Activated T-helper 2 cell treated with anti-CD3 and anti-CD28 coated beads, Interferon-gamma antibody, Interleukin-2, Interleukin-4, amounts not matched to agents 10 μg/mL and 5 μg/mL and 100 μg/mL, durations not matched to agents 14 hours and 24 hours and 36 hours (primary cell): ENCODE measurements around the gene DDX28. TPM values are rescaled to one million over a fixed set of nuclear protein-coding genes. Genes with fewer than 3 reads are reported as not detected.
A peak's percentile ranks its signal among the peaks of the same experiment; 100 is the strongest.
"Not testable (repeated sequence)": the region's sequence is repeated elsewhere in the genome, so short reads cannot be mapped to it uniquely, and the experiment has no call there.

Experiments
- DNase-seq: peaks from one replicate; pipeline ENCODE4 v3.0.0; 2021; ENCODE audit warnings: low spot score
- H3K27ac Mint-ChIP-seq: one replicate; pipeline ENCODE4 v1.8.0; 2021; ENCODE audit warnings: mixed read lengths
- H3K27me3 Mint-ChIP-seq: one replicate; pipeline ENCODE4 v1.8.0; 2021; ENCODE audit warnings: low read depth, mixed read lengths
- H3K36me3 Mint-ChIP-seq: one replicate; pipeline ENCODE4 v1.8.0; 2021; ENCODE audit warnings: low read depth, mixed read lengths
- H3K4me1 Mint-ChIP-seq: one replicate; pipeline ENCODE4 v1.8.0; 2021; ENCODE audit warnings: low read depth, mixed read lengths
- H3K4me3 Mint-ChIP-seq: one replicate; pipeline ENCODE4 v1.8.0; 2021; ENCODE audit warnings: low read depth, mild to moderate bottlenecking, moderate library complexity, mixed read lengths
- H3K9me3 Mint-ChIP-seq: one replicate; pipeline ENCODE4 v1.8.0; 2021; ENCODE audit warnings: mixed read lengths
- intact Hi-C: fragments of 100-400 bp; cut with micrococcal nuclease; formaldehyde crosslinking; loops from one replicate; pipeline ENCODE4 v1.15.1; 2023
- total RNA-seq: library from RNA; stranded (reverse); gene quantifications from 2 replicates; pipeline ENCODE4 v1.2.3, GENCODE V29; 2022

DDX28 gene
- total RNA-seq, 1 donor from 2014 or later: 19.3 TPM

GRCh38 chr16:67998779-67999688 lies 24.0 kb downstream of the DDX28 start, which contains the start of gene DPEP2:
TSS of gene DPEP2 (minus strand) at chr16:67999484. CDS start at chr16:67993212, 6,272 bp downstream.
- peaks cover 41% of the 10 kb centered on the region for H3K4me1 Mint-ChIP-seq
- H3K27ac Mint-ChIP-seq: peak within 1 kb of the TSS; percentile 90
- H3K36me3 Mint-ChIP-seq, H3K9me3 Mint-ChIP-seq, H3K27me3 Mint-ChIP-seq: not testable (repeated sequence)
- DNase-seq: peak; percentile 31
- peak within 1 kb of the TSS; percentile 66 for H3K4me3 Mint-ChIP-seq
- intact Hi-C loops: loop anchor here (2.0 to 5.0 kb wide), 2 partner anchors 24 to 83 kb away; partner anchors contain the start of genes DDX28 and DUS2

- H3K4me3 Mint-ChIP-seq, H3K27me3 Mint-ChIP-seq, DNase-seq, H3K36me3 Mint-ChIP-seq, H3K9me3 Mint-ChIP-seq: not testable (repeated sequence)
- Mint-ChIP-seq H3K27ac (peak overlapping the region; percentile 90), H3K4me1 (peaks cover 47% of the 10 kb centered on the region)
- intact Hi-C loops: loop anchor here (2.0 to 5.0 kb wide), 2 partner anchors 24 to 84 kb away; partner anchors contain the start of genes DDX28 and DUS2
Measured at GRCh38 chr16:67998231-67998778, 24.7 kb downstream of the DDX28 start.

GRCh38 chr16:67996666-67997065 lies 26.4 kb downstream of the DDX28 start:
- Mint-ChIP-seq H3K4me3 (no peak overlapping the region), H3K27ac (peak overlapping the region; percentile 68), H3K4me1 (peaks cover 52% of the 10 kb centered on the region), H3K36me3 (no peaks in the 10 kb centered on the region), H3K9me3 (no peaks in the 10 kb centered on the region), H3K27me3 (no peaks in the 10 kb centered on the region)
- DNase-seq: no peak
- intact Hi-C loops: loop anchor here (5.0 kb wide), 1 partner anchor 86 kb away; no protein-coding TSS in a partner anchor

GRCh38 chr16:67995423-67995822 lies 27.6 kb downstream of the DDX28 start:
- no peak for DNase-seq
- no peaks in the 10 kb centered on the region for H3K27me3 Mint-ChIP-seq
- intact Hi-C loops: loop anchor here (5.0 kb wide), 1 partner anchor 87 kb away; no protein-coding TSS in a partner anchor
- no peaks in the 10 kb centered on the region for H3K9me3 Mint-ChIP-seq
- H3K27ac Mint-ChIP-seq: peak overlapping the region; percentile 77
- H3K4me3 Mint-ChIP-seq: no peak overlapping the region
- H3K4me1 Mint-ChIP-seq: peaks cover 49% of the 10 kb centered on the region
- no peaks in the 10 kb centered on the region for H3K36me3 Mint-ChIP-seq

GRCh38 chr16:67994040-67994408 lies 29.0 kb downstream of the DDX28 start:
- DNase-seq, H3K9me3 Mint-ChIP-seq, intact Hi-C loops, H3K36me3 Mint-ChIP-seq, H3K27me3 Mint-ChIP-seq: not testable (repeated sequence)
- peak overlapping the region; percentile 79 for H3K4me3 Mint-ChIP-seq
- H3K27ac Mint-ChIP-seq: peak overlapping the region; percentile 99
- peaks cover 35% of the 10 kb centered on the region for H3K4me1 Mint-ChIP-seq

GRCh38 chr16:67993207-67994039 lies 29.6 kb downstream of the DDX28 start:
- Mint-ChIP-seq H3K4me3 (peak overlapping the region; percentile 79), H3K27ac (peak overlapping the region; percentile 99), H3K36me3 (no peaks in the 10 kb centered on the region), H3K4me1 (peaks cover 30% of the 10 kb centered on the region), H3K9me3 (no peaks in the 10 kb centered on the region), H3K27me3 (no peaks in the 10 kb centered on the region)
- intact Hi-C loops: loop anchor here (1.0 kb wide), 3 partner anchors 9 to 71 kb away; no protein-coding TSS in a partner anchor
- peak; percentile 80 for DNase-seq

- no peaks in the 10 kb centered on the region for H3K27me3 Mint-ChIP-seq
- H3K4me1 Mint-ChIP-seq: peaks cover 30% of the 10 kb centered on the region
- no peak overlapping the region for H3K4me3 Mint-ChIP-seq
- intact Hi-C loops: loop anchor here (1.0 kb wide), 3 partner anchors 8 to 72 kb away; no protein-coding TSS in a partner anchor
- no peaks in the 10 kb centered on the region for H3K36me3 Mint-ChIP-seq
- DNase-seq: no peak
- H3K9me3 Mint-ChIP-seq: no peaks in the 10 kb centered on the region
- peak overlapping the region; percentile 69 for H3K27ac Mint-ChIP-seq
Measured at GRCh38 chr16:67992661-67993206, 30.3 kb downstream of the DDX28 start.

GRCh38 chr16:67990018-67990386 lies 33.0 kb downstream of the DDX28 start:
- H3K4me1 Mint-ChIP-seq: peaks cover 18% of the 10 kb centered on the region
- H3K9me3 Mint-ChIP-seq: no peaks in the 10 kb centered on the region
- no peaks in the 10 kb centered on the region for H3K27me3 Mint-ChIP-seq
- peak overlapping the region; percentile 1 for H3K27ac Mint-ChIP-seq
- intact Hi-C loops: no loop called here
- DNase-seq: no peak
- no peak overlapping the region for H3K4me3 Mint-ChIP-seq
- H3K36me3 Mint-ChIP-seq: no peaks in the 10 kb centered on the region

- H3K4me3 Mint-ChIP-seq: no peak overlapping the region
- H3K9me3 Mint-ChIP-seq: no peaks in the 10 kb centered on the region
- no peak for DNase-seq
- H3K36me3 Mint-ChIP-seq: no peaks in the 10 kb centered on the region
- intact Hi-C loops: no loop called here
- no peaks in the 10 kb centered on the region for H3K27me3 Mint-ChIP-seq
- H3K27ac Mint-ChIP-seq: no peak overlapping the region
- H3K4me1 Mint-ChIP-seq: peaks cover 17% of the 10 kb centered on the region
Measured at GRCh38 chr16:67989322-67990017, 33.6 kb downstream of the DDX28 start.

GRCh38 chr16:67988675-67989074 lies 34.4 kb downstream of the DDX28 start:
- no peaks in the 10 kb centered on the region for H3K9me3 Mint-ChIP-seq
- no peaks in the 10 kb centered on the region for H3K27me3 Mint-ChIP-seq
- DNase-seq: no peak
- peaks cover 18% of the 10 kb centered on the region for H3K4me1 Mint-ChIP-seq
- intact Hi-C loops: no loop called here
- H3K36me3 Mint-ChIP-seq: no peaks in the 10 kb centered on the region
- H3K27ac Mint-ChIP-seq: no peak overlapping the region
- no peak overlapping the region for H3K4me3 Mint-ChIP-seq

- no peaks in the 10 kb centered on the region for H3K27me3 Mint-ChIP-seq
- H3K27ac Mint-ChIP-seq: no peak overlapping the region
- H3K36me3 Mint-ChIP-seq: no peaks in the 10 kb centered on the region
- peaks cover 21% of the 10 kb centered on the region for H3K4me1 Mint-ChIP-seq
- no peaks in the 10 kb centered on the region for H3K9me3 Mint-ChIP-seq
- DNase-seq: no peak
- H3K4me3 Mint-ChIP-seq: no peak overlapping the region
- intact Hi-C loops: no loop called here
Measured at GRCh38 chr16:67987460-67988160, 35.4 kb downstream of the DDX28 start.
